GM20000 (cell line): ENCODE measurements around the gene MXI1.

Experiments
- DNase-seq: peaks from one replicate; pipeline ENCODE4 v3.0.0; 2012; ENCODE audit warnings: low spot score
- TF ChIP-seq, protein P1 (sequence below): IDR thresholded peaks from 2 replicates; pipeline ENCODE4 v1.5.1; 2012; ENCODE audit warnings: mild to moderate bottlenecking, control low read depth; ENCODE audit errors: extremely low read depth, missing control alignments

Gene MXI1

DNA sequence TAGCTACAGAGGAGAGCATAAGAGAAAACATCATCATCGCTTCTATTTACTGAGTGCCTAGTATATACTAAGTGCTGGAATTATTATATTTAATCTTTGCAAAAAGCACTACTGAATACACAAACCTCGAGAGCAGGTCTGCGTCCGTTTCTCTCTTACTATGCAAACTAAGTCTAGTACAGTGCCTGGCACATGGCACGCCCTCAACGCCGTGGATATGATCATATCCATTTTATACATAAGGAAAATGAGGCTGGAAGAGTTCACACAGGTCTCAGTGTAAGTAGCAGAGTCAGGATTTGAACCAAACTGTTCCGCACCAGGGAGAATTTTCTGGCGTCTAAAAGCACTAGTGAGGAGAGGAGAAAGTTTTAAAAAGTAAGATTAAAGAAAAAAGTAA is 17.6 kb downstream of the MXI1 start:
- TF ChIP-seq, protein P1, sequence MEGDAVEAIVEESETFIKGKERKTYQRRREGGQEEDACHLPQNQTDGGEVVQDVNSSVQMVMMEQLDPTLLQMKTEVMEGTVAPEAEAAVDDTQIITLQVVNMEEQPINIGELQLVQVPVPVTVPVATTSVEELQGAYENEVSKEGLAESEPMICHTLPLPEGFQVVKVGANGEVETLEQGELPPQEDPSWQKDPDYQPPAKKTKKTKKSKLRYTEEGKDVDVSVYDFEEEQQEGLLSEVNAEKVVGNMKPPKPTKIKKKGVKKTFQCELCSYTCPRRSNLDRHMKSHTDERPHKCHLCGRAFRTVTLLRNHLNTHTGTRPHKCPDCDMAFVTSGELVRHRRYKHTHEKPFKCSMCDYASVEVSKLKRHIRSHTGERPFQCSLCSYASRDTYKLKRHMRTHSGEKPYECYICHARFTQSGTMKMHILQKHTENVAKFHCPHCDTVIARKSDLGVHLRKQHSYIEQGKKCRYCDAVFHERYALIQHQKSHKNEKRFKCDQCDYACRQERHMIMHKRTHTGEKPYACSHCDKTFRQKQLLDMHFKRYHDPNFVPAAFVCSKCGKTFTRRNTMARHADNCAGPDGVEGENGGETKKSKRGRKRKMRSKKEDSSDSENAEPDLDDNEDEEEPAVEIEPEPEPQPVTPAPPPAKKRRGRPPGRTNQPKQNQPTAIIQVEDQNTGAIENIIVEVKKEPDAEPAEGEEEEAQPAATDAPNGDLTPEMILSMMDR, result no peak
- no peak for DNase-seq

DNA sequence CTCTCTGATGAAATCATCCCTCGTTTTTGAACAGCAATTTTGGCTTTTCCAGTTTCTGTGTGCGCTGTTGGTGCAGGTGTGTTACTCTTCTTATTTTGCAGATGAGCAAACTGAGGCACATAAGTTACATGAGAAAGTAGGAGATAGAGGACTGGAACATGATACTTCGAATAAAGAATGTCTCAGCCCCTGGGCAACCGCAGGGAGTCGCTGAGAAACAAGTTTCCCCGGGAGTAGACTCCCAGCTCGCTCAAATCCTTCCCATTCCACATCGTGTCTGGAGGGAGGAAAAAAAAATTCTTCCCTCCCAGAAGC is 18.0 kb downstream of the MXI1 start:
- DNase-seq, result no peak
- TF ChIP-seq, protein P1, result no peak

DNA sequence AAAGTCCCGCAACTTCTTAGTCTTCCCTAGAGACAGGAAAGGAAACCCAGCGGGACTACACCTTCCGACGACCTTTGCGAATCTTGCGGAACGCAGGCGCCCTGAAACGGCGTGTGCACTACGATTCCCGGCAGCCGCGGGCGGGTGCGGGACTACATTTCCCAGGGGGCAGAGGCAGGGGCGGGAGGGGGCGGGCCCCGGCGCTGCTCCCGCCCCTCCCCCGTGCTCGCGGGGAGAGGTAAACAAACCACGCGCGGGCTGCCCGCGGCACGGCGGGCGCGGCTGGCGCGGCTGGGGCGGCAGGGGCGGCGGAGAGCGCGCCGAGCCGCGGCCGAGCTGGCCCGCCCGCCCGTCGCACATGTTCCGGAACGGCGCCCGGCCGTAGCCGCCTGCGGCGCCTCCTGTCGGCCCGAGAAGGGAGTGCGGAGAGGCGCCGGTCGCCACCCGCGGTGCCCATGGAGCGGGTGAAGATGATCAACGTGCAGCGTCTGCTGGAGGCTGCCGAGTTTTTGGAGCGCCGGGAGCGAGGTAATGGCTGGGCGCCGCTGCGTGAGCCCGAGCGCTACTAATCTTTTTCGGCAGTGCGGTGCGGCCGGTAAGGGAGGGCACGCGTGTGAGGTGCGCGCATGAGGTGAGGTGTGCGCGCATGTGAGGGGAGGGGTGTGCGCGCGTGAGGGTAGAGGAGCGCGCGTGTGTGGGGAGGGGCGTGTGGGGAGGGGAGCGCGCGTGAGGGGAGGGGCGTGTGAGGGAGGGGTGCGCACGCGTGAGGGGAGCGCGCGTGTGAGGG is 18.5 kb downstream of the MXI1 start:
- peak; percentile 90 for DNase-seq
- TF ChIP-seq, protein P1, result peak; percentile 87

DNA sequence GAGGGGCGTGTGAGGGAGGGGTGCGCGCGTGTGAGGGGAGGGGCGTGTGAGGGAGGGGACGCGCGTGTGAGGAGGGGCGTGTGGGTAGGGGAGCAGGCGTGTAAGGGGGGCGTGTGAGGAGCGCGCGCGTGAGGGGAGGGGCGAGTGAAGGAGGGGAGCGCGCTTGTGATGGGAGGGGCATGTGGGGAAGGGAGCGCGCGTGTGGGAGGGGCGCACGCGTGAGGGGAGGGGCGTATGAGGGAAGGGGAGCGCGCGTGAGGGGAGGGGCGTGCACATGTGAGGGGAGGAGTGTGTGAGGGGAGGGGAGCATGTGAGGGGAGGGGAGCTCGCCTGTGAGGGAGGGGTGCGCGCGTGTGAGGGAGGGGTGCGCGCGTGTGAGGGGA is 19.1 kb downstream of the MXI1 start:
- TF ChIP-seq, protein P1, result no peak

DNA sequence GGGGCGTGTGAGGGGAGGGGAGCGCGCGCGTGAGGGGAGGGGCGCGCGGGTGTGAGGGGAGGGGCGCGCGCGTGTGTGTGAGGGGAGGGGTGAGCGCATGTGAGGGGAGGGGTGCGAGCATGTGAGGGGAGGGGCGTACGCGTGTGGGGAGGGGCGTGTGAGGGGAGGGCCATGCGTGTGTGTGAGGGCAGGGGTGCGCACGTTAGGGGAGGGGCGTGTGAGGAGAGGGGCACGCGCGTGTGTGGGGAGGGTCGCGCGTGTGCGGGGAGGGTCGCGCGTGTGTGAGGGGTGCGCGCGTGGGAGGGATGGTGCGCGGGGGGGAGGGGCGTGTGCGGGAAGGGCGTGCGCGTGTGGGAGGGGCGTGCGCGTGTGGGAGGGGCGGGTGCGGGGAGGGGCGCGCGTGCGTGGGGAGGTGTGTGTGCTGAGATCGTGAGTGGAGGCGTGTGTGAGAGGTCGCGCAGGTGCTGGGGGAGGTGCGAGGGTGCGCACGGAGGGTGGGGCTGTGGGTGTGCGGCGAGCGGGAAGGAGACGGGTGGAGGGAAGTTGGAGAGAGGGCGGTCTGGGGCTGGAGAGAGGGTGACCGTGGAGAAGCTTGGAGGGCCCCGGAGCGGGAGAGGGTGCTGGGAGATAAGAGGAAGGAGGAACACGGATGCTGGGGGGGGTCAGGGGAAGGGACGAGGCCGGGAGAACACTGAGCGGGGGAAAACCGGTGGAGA is 19.7 kb downstream of the MXI1 start:
- peak; percentile 90 for DNase-seq
- TF ChIP-seq, protein P1, result no peak

More for the DNA sequence above, 19.1 kb downstream of the MXI1 start:
- peak; percentile 92 for DNase-seq

- TF ChIP-seq, protein P1, result no peak
- no peak for DNase-seq
Observed at GRCh38 chr10:110228066-110228465, 20.7 kb downstream of the MXI1 start.

- TF ChIP-seq, protein P1, result no peak
- DNase-seq, result no peak
Observed at GRCh38 chr10:110229155-110229554, 21.8 kb downstream of the MXI1 start.
